Hematopoietic multipotent progenitor cell treated with erythropoietin and hydrocortisone succinate and interleukin-3 and kit ligand, for 17 days (in vitro differentiated cells): ENCODE results near the gene NELFCD.
"Not testable (repeated sequence)": the region's sequence is repeated elsewhere in the genome, so short reads cannot be mapped to it uniquely, and the experiment has no call there.

Source experiments
- DNase-seq: peaks from one replicate; pipeline ENCODE4 v3.0.0-alpha.2; 2015; ENCODE audit warnings: low spot score

The NELFCD gene

GRCh38 chr20:59026904-59027740 lies 46.1 kb downstream of the NELFCD start:
- no peak for DNase-seq

DNA sequence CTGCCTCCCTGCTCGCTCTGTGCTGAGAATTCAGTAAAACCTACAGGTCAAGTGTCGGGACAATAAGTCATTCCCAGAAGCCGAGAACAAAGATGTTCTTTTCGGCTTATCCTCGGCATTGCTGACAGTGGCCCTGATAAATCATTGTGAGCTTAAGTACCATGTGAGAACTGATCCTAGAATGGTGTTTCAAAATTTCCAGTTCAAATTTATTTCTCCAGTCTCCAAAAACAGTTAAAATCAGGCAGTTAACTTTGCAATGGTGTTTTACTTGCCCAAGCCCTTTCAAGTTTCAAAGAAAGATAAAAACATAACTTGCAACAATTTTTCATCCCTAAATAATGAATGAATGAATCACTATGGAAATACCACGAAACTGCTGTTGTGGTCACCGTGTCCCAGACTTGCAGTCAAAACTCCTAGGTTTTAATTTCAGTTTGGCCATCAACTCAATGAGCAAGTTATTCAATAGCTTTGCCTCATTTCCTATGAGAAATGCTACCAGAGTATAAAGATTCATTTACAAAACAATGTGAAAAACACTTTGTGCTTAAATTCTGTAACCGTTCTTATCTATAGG lies 46.8 kb downstream of the NELFCD start:
- DNase-seq = no peak

DNA sequence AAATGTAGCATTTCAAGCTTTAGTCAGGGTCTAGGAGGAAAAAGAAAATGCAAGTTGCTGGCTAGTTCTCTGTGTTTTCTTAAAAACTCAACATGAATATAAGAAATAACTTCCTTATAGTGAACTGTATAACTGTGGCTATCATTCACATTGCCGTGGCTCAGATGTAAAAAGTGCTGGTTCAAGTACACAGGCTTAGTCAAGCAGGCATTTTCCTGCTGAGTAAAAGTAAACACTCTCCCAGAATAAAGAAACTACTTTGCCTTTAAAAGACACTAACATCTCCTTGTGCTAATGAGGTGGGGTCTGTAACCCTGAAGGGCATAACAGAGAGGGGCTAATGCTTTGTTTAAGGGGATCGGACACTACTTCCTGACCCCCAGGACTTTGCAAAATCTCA lies 47.8 kb downstream of the NELFCD start:
- no peak for DNase-seq

DNA sequence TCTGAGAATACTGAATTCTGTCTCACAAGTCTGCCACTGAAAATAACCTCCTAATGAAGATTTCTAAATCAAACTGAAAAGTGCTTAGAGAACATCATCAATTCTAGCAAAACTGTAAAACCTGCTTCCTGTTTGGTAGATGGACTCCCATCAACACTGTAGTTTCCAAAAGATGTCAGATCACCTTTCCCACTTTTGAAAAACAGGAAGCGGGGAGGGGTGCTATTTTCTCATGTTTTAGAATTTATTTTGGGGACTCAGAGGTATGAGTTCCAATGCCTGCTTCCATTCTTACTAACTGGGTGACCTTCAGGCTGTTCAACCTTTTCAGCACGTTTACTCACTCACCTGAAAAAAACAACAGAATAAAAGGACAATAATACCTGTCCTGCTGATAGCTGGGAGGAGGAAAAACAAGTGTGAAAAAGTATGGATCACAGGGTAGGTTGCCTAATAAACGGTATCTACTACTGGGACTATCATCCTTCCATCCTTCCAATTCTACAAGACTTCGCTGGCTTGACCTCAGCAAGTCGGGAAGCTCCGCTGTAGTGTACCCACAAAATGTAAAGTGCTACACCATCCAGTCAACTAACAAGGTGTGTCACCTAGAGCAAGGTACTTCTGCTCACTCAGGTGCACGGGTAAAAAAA lies 50.0 kb downstream of the NELFCD start:
- no peak for DNase-seq

GRCh38 chr20:59031564-59032022 lies 50.5 kb downstream of the NELFCD start:
- DNase-seq = no peak

- DNase-seq = peak; percentile 92
These were observed 51.1 kb downstream of the NELFCD start, which contains the start of gene ATP5F1E for GRCh38 chr20:59032023-59032712. ATP5F1E (minus strand) TSS chr20:59032335; CDS start chr20:59032251, 84 bp downstream.

- no peak for DNase-seq
These were observed 51.6 kb downstream of the NELFCD start for GRCh38 chr20:59032713-59033059.

GRCh38 chr20:59033093-59033492 lies 52.0 kb downstream of the NELFCD start:
- DNase-seq = no peak

- no peak for DNase-seq
These were observed 52.6 kb downstream of the NELFCD start for GRCh38 chr20:59033616-59034165.

GRCh38 chr20:59035381-59035780 lies 54.3 kb downstream of the NELFCD start:
- DNase-seq = no peak

- no peak for DNase-seq
These were observed 56.3 kb downstream of the NELFCD start for GRCh38 chr20:59037386-59037785.

DNA sequence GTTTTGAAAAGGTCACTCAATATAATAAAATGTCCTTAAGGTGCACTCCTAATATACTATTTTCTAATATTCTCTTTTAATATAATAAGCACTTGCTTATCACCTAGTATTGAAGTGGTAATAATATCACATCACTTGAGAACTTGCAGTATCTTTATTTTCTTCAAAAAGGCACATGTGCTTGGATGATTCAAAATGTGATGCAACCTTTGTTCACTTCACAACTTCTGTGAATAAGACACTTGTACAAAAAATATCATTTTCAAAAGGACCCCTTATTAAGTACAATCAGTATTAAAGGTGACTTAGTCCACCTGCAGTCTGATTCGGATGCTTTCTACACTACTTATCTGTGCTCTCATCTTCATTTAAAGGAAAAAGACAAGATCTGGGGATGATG lies 58.2 kb downstream of the NELFCD start:
- DNase-seq = no peak

DNA sequence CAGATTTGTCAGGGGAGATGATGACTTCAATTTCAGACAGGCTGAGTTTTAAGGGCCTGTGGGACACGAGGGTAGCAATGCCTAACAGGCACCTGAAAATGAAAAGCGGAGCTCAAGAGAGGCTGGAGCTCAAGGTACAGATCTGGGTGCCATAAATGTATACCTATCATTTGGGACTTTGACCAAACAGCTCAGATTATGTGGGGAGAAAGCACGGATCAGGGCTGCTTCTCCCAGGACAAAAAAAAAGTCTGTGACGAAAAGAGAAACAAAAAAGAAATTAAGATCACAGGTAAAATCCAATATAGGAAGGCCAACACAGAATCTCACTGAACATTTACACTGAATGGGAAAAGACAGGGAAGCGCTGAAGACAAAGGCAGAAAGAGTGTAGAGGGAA lies 59.6 kb downstream of the NELFCD start:
- no peak for DNase-seq

- DNase-seq = not testable (repeated sequence)
These were observed 60.4 kb downstream of the NELFCD start for GRCh38 chr20:59041487-59041886.

- peak; percentile 49 for DNase-seq
These were observed 61.2 kb downstream of the NELFCD start, which contains the start of gene PRELID3B for GRCh38 chr20:59042151-59042795. PRELID3B (minus strand) TSS chr20:59042786; CDS start chr20:59042730, 56 bp downstream.

GRCh38 chr20:59042796-59043631 lies 62.0 kb downstream of the NELFCD start:
- DNase-seq = peak; percentile 97

DNA sequence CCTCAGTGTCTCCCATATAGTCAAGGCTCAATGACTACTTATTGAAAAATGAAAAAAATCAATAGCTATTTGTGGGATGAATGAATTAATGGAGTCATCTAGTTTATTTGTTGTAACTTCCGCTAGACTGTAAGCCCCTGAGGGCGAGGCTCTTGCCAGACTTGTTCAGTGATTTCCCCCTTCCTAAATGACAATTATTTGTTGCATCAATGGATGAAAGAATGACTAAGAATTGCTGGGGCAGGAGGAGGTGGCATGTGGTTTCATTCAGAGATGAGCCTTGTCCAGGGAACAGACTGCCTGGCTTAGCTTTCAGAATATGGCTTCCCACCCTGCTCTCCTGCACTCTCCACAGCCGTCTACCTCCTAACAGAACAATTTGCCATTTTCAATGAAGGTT lies 62.6 kb downstream of the NELFCD start:
- DNase-seq = no peak

- no peak for DNase-seq
These were observed 63.2 kb downstream of the NELFCD start for GRCh38 chr20:59044295-59044694.
